GM21381 (cell line): ENCODE measurements around the gene CREB3L1.
"Not testable (repeated sequence)": the region's sequence is repeated elsewhere in the genome, so short reads cannot be mapped to it uniquely, and the experiment has no call there.

Experiments used
- ATAC-seq: cut with Tn5 transposase; IDR thresholded peaks from one replicate; pipeline ENCODE4 v1.9.1; 2021; ENCODE audit warnings: mild to moderate bottlenecking, moderate library complexity; ENCODE audit not compliant: unreplicated experiment

CREB3L1 gene

GRCh38 chr11:46295312-46296058, 18.0 kb downstream of the CREB3L1 start:
- ATAC-seq = no peak

GRCh38 chr11:46296059-46296527, 18.6 kb downstream of the CREB3L1 start:
- ATAC-seq = no peak

GRCh38 chr11:46296528-46297448, 19.3 kb downstream of the CREB3L1 start:
- no peak for ATAC-seq

- no peak for ATAC-seq
Measured at GRCh38 chr11:46298699-46299433, 21.4 kb downstream of the CREB3L1 start.

- no peak for ATAC-seq
Measured at GRCh38 chr11:46299451-46299961, 22.0 kb downstream of the CREB3L1 start.

GRCh38 chr11:46300270-46300669, 22.8 kb downstream of the CREB3L1 start:
- ATAC-seq = no peak

- ATAC-seq = peak; percentile 87
Measured at GRCh38 chr11:46302866-46303265, 25.4 kb downstream of the CREB3L1 start.

GRCh38 chr11:46304036-46304435, 26.6 kb downstream of the CREB3L1 start:
- not testable (repeated sequence) for ATAC-seq

- no peak for ATAC-seq
Measured at GRCh38 chr11:46304605-46305179, 27.2 kb downstream of the CREB3L1 start.

GRCh38 chr11:46305295-46305694, 27.8 kb downstream of the CREB3L1 start:
- no peak for ATAC-seq

GRCh38 chr11:46306296-46306853, 28.9 kb downstream of the CREB3L1 start:
- ATAC-seq = no peak

- ATAC-seq = no peak
Measured at GRCh38 chr11:46307369-46307768, 29.9 kb downstream of the CREB3L1 start.

GRCh38 chr11:46307785-46308341, 30.4 kb downstream of the CREB3L1 start:
- ATAC-seq = no peak

GRCh38 chr11:46308631-46309419, 31.4 kb downstream of the CREB3L1 start:
- no peak for ATAC-seq

- peak; percentile 52 for ATAC-seq
Measured at GRCh38 chr11:46309814-46310259, 32.4 kb downstream of the CREB3L1 start.

GRCh38 chr11:46315033-46315738, 37.7 kb downstream of the CREB3L1 start:
- no peak for ATAC-seq

- ATAC-seq = no peak
Measured at GRCh38 chr11:46315783-46316563, 38.5 kb downstream of the CREB3L1 start.

- ATAC-seq = no peak
Measured at GRCh38 chr11:46319074-46319453, 41.6 kb downstream of the CREB3L1 start.
